OCI-LY1 (cell line): Measurements from ENCODE around the gene KCNA2.

Experiments
- H2AFZ ChIP-seq: fragments of 200-600 bp; sonication (generic), shearing (Covaris generic); 2 replicates; pipeline ENCODE4 v1.6.0; 2014; ENCODE audit warnings: antibody characterized with exemption, mild to moderate bottlenecking, low read length
- H3F3A ChIP-seq: fragments of 200-600 bp; sonication (generic), shearing (Covaris generic); 2 replicates; pipeline ENCODE4 v1.6.0; 2014; ENCODE audit warnings: mild to moderate bottlenecking, antibody characterized with exemption, low read length, moderate library complexity; ENCODE audit not compliant: insufficient read depth
- H3K27ac ChIP-seq: fragments of 200-600 bp; sonication (generic); 2 replicates; pipeline ENCODE4 v1.5.1; 2014; ENCODE audit warnings: low read length, mixed run types, mild to moderate bottlenecking, low read depth; ENCODE audit not compliant: poor library complexity, severe bottlenecking
- H3K27me3 ChIP-seq: fragments of 200-600 bp; sonication (generic); 2 replicates; pipeline ENCODE4 v1.6.0; 2014; ENCODE audit warnings: antibody characterized with exemption, mild to moderate bottlenecking, low read length, moderate library complexity; ENCODE audit not compliant: insufficient read depth
- H3K36me3 ChIP-seq: fragments of 200-600 bp; sonication (generic); 2 replicates; pipeline ENCODE4 v1.6.1; 2014; ENCODE audit warnings: mild to moderate bottlenecking, antibody characterized with exemption, low read length, moderate library complexity, mixed read lengths; ENCODE audit not compliant: insufficient read depth
- H3K4me1 ChIP-seq: fragments of 200-600 bp; sonication (generic); 2 replicates; pipeline ENCODE4 v1.5.1; 2014; ENCODE audit warnings: mild to moderate bottlenecking, low read length, moderate library complexity; ENCODE audit not compliant: insufficient read depth, severe bottlenecking
- H3K4me2 ChIP-seq: fragments of 200-600 bp; sonication (generic), shearing (Covaris generic); 2 replicates; pipeline ENCODE4 v1.6.1; 2014; ENCODE audit warnings: low read length
- H3K4me3 ChIP-seq: fragments of 200-600 bp; sonication (generic); 2 replicates; pipeline ENCODE4 v1.5.1; 2014; ENCODE audit warnings: low read length, low read depth, mild to moderate bottlenecking, mixed read lengths; ENCODE audit not compliant: poor library complexity, severe bottlenecking
- H3K79me2 ChIP-seq: fragments of 200-600 bp; shearing (Covaris generic); 2 replicates; pipeline ENCODE4 v1.6.1; 2016; ENCODE audit warnings: mixed run types, low read length, mixed read lengths; ENCODE audit not compliant: insufficient read depth
- H3K9ac ChIP-seq: fragments of 200-600 bp; sonication (generic), shearing (Covaris generic); 2 replicates; pipeline ENCODE4 v1.6.1; 2014; ENCODE audit warnings: mild to moderate bottlenecking, low read length, mixed read lengths
- H3K9me2 ChIP-seq: fragments of 200-600 bp; sonication (generic), shearing (Covaris generic); 2 replicates; pipeline ENCODE4 v1.6.1; 2014; ENCODE audit warnings: low read depth, mild to moderate bottlenecking, low read length, mixed read lengths
- H3K9me3 ChIP-seq: fragments of 200-600 bp; shearing (Covaris generic); 2 replicates; pipeline ENCODE4 v1.6.1; 2014; ENCODE audit warnings: low read length, mixed read lengths
- H4K20me1 ChIP-seq: fragments of 200-600 bp; sonication (generic), shearing (Covaris generic); 2 replicates; pipeline ENCODE4 v1.6.0; 2016; ENCODE audit warnings: mild to moderate bottlenecking, low read length; ENCODE audit not compliant: insufficient read depth
- CTCF ChIP-seq: fragments of 200-600 bp; sonication (generic), shearing (Covaris generic); IDR thresholded peaks from 2 replicates; pipeline ENCODE4 v1.5.1; 2017; ENCODE audit warnings: mild to moderate bottlenecking, antibody characterized with exemption, low read length, moderate library complexity, mixed read lengths
- EZH2 ChIP-seq: fragments of 200-600 bp; sonication (generic), shearing (Covaris generic); IDR thresholded peaks from 2 replicates; pipeline ENCODE4 v1.8.0; 2017; ENCODE audit warnings: borderline replicate concordance, mixed run types, mild to moderate bottlenecking, antibody characterized with exemption, low read length, moderate library complexity, mixed read lengths

The KCNA2 gene

GRCh38 chr1:110627764-110628163 is 21.6 kb upstream of the KCNA2 start:
- no peak overlapping the region for H3K9ac ChIP-seq
- H3K4me2 ChIP-seq = no peak overlapping the region
- TF ChIP-seq CTCF = no peak
- no peak for TF ChIP-seq EZH2

GRCh38 chr1:110626889-110627288 is 20.7 kb upstream of the KCNA2 start:
- Histone ChIP-seq H3K9me2 (no peaks in the 10 kb centered on the region), H3K4me1 (peaks cover 33% of the 10 kb centered on the region), H4K20me1 (no peaks in the 10 kb centered on the region), H3K27me3 (no peaks in the 10 kb centered on the region), H3K9ac (no peak overlapping the region), H3K9me3 (no peaks in the 10 kb centered on the region), H3F3A (no peaks in the 10 kb centered on the region), H3K27ac (no peak overlapping the region), H2AFZ (no peak overlapping the region), H3K79me2 (no peaks in the 10 kb centered on the region), H3K4me3 (no peak overlapping the region), H3K36me3 (no peaks in the 10 kb centered on the region), H3K4me2 (no peak overlapping the region)
- no peak for TF ChIP-seq EZH2
- TF ChIP-seq CTCF = no peak

More at GRCh38 chr1:110627764-110628163, 21.6 kb upstream of the KCNA2 start:
- H3F3A ChIP-seq = no peaks in the 10 kb centered on the region
- no peaks in the 10 kb centered on the region for H3K27me3 ChIP-seq
- H3K4me3 ChIP-seq = no peak overlapping the region
- H3K4me1 ChIP-seq = peaks cover 41% of the 10 kb centered on the region
- H3K36me3 ChIP-seq = no peaks in the 10 kb centered on the region
- H3K9me3 ChIP-seq = no peaks in the 10 kb centered on the region
- H4K20me1 ChIP-seq = no peaks in the 10 kb centered on the region
- no peak overlapping the region for H2AFZ ChIP-seq
- H3K9me2 ChIP-seq = no peaks in the 10 kb centered on the region
- H3K27ac ChIP-seq = no peak overlapping the region
- no peaks in the 10 kb centered on the region for H3K79me2 ChIP-seq

- Histone ChIP-seq H3K4me2 (no peak overlapping the region), H3K79me2 (no peaks in the 10 kb centered on the region), H2AFZ (no peak overlapping the region), H3K9me3 (no peaks in the 10 kb centered on the region), H3K9ac (no peak overlapping the region), H4K20me1 (no peaks in the 10 kb centered on the region), H3K9me2 (no peaks in the 10 kb centered on the region), H3K36me3 (no peaks in the 10 kb centered on the region), H3K4me3 (no peak overlapping the region), H3K27me3 (no peaks in the 10 kb centered on the region), H3K27ac (no peak overlapping the region), H3K4me1 (peaks cover 24% of the 10 kb centered on the region), H3F3A (no peaks in the 10 kb centered on the region)
- TF ChIP-seq EZH2 (no peak), CTCF (no peak)
These were observed 14.5 kb upstream of the KCNA2 start for GRCh38 chr1:110620686-110621085.
